IMR-90 (cell line): ENCODE data around the gene ENDOV.

Source experiments
- CEBPB ChIP-seq: IDR thresholded peaks from 2 replicates; pipeline ENCODE4 v1.6.1; 2012; ENCODE audit warnings: low read depth, low read length, improper control_type of control experiment
- MAFK ChIP-seq: IDR thresholded peaks from 2 replicates; pipeline ENCODE4 v1.6.1; 2012; ENCODE audit warnings: low read depth, low read length, improper control_type of control experiment
- MAZ ChIP-seq: IDR thresholded peaks from 2 replicates; pipeline ENCODE4 v1.6.1; 2012; ENCODE audit warnings: low read depth, mild to moderate bottlenecking, low read length, improper control_type of control experiment, moderate library complexity, borderline replicate concordance
- NFE2L2 ChIP-seq: fragments of 150-350 bp; IDR thresholded peaks from 2 replicates; pipeline ENCODE4 v1.6.1; 2016; ENCODE audit warnings: low read depth, mild to moderate bottlenecking, low read length
- POLR2A ChIP-seq: IDR thresholded peaks from 2 replicates; pipeline ENCODE4 v1.6.1; 2012; ENCODE audit warnings: mild to moderate bottlenecking, low read depth, low read length
- RAD21 ChIP-seq: IDR thresholded peaks from 2 replicates; pipeline ENCODE4 v1.6.1; 2012; ENCODE audit warnings: low read length, improper control_type of control experiment
- RFX5 ChIP-seq: IDR thresholded peaks from 2 replicates; pipeline ENCODE4 v1.8.0; 2012; ENCODE audit warnings: low read depth, mild to moderate bottlenecking, low read length, moderate library complexity
- TF ChIP-seq, protein P1 (sequence below): fragments of 150-350 bp; IDR thresholded peaks from 2 replicates; pipeline ENCODE4 v1.6.1; 2016; ENCODE audit warnings: low read depth, mild to moderate bottlenecking, low read length, moderate library complexity, borderline replicate concordance
- TF ChIP-seq, protein P2 (sequence below): conservative IDR thresholded peaks from 2 replicates; pipeline ENCODE4 v1.5.1; 2012; ENCODE audit warnings: mild to moderate bottlenecking, low read depth, low read length, improper control_type of control experiment

DNA sequence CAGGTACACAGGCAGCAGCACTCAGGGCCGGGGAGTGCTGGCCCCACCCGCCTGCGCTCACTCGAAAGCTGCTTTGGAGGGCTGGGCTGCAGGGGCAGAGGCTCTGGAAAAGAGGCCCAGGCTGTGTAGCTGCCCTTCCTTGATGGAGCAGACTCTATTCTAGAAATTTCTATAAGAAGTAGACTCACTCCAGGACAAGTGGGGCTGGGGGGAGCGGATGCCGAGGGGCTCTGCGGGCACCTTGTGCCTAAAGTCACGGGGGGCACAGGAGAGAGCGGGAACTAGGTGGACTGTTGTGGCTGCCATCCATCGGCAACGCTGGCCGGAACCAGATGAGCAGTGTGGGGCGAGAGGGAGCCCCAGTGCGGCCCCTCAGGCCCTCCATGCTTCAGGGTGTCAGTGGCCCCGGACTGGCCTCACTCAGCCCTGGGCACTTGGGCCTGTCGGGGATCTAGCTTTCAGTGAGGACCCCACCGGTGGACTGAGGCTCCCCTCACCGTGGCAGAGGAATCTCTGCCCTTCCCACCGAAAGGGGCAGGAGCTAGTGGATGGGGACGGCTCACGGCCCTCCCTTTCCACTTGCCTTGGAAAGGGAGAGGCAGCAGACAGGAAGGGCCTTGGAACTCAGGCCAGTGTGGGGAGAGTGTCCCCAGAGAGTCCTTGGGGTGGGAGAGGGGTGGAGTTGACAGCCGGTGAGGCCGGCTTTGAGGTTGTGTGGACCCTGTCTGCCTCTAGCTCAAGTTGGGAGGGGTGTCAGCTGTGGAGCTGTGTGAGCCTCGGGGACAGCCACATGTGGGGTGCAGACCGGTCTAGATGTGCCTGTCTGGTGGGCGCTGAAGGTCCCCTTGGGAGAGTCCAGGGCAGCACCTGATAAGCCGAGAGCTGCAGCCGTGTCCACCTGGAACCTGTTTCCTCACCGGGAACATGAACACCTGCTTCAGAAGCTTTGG lies 16.6 kb downstream of the ENDOV start:
- TF ChIP-seq, protein P1, sequence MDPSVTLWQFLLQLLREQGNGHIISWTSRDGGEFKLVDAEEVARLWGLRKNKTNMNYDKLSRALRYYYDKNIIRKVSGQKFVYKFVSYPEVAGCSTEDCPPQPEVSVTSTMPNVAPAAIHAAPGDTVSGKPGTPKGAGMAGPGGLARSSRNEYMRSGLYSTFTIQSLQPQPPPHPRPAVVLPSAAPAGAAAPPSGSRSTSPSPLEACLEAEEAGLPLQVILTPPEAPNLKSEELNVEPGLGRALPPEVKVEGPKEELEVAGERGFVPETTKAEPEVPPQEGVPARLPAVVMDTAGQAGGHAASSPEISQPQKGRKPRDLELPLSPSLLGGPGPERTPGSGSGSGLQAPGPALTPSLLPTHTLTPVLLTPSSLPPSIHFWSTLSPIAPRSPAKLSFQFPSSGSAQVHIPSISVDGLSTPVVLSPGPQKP, result no peak
- TF ChIP-seq, protein P2, sequence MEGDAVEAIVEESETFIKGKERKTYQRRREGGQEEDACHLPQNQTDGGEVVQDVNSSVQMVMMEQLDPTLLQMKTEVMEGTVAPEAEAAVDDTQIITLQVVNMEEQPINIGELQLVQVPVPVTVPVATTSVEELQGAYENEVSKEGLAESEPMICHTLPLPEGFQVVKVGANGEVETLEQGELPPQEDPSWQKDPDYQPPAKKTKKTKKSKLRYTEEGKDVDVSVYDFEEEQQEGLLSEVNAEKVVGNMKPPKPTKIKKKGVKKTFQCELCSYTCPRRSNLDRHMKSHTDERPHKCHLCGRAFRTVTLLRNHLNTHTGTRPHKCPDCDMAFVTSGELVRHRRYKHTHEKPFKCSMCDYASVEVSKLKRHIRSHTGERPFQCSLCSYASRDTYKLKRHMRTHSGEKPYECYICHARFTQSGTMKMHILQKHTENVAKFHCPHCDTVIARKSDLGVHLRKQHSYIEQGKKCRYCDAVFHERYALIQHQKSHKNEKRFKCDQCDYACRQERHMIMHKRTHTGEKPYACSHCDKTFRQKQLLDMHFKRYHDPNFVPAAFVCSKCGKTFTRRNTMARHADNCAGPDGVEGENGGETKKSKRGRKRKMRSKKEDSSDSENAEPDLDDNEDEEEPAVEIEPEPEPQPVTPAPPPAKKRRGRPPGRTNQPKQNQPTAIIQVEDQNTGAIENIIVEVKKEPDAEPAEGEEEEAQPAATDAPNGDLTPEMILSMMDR, result no peak
- TF ChIP-seq MAZ, result no peak
- no peak for TF ChIP-seq CEBPB
- no peak for TF ChIP-seq RFX5
- TF ChIP-seq POLR2A, result no peak
- no peak for TF ChIP-seq NFE2L2
- no peak for TF ChIP-seq MAFK
- no peak for TF ChIP-seq RAD21
